GM18511 (cell line): ENCODE results near the gene ZNF654.
"Not testable (repeated sequence)": the region's sequence is repeated elsewhere in the genome, so short reads cannot be mapped to it uniquely, and the experiment has no call there.

Source experiments
- ATAC-seq: cut with Tn5 transposase; IDR thresholded peaks from one replicate; pipeline ENCODE4 v1.9.1; 2021; ENCODE audit warnings: mild to moderate bottlenecking, moderate library complexity; ENCODE audit not compliant: unreplicated experiment

The ZNF654 gene

DNA sequence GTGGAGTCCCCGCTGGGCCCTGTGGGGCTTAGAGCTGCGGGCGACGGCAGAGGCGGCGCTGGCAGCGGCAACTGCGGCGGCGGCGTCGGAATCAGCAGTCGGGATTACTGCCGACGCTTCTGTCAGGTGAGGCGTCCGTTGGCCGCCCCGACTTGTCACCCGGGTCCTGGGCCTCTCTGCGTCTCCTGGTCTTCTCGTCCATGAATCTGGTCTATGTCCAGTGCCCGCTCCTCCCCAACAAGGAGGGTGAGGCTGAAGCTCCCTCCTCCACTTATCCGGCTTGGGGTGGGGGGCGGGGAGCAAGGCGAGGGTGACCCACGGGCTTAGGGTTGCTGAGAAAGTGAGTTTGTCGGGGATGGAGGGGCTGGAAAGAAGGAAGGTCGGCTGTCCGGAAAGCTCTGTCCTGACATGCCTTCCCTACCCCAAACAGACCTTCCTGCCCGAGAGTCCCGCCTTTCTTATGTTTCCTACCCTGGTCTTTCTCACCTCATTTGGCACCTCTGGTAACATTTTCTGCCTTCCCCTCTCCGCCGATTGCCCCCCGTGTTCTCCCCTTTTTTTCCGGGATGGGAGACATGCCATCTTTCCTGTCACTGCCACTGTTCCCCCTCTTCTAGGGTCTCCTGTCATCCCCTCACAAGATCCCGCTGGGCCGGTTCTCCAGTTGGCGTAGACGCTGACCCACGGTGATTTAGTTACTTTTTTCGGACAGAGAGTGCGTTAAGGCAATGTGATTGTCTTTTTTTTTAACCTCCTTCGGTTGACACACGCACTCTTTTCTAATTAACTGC lies 520 bp downstream of the ZNF654 start:
- ATAC-seq: peak; percentile 12

DNA sequence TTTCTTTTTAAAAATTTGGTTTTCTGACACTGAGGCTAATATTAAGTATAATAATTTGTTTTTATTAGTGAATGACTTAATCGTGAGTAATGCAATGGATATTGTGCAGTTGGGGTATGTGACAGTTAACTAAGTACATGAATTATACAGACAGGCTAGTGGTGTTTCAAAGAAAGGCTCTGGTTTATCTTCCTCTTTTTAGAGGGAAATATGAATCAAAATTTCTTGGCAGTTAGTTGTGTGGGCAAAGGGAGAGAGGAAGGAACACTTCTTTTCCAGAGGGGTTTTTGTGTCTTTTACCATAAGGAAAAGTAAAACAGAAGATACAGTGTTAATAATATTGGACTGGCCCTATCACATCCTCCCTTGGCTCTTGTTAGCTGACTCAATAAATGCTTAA lies 2.7 kb downstream of the ZNF654 start:
- no peak for ATAC-seq

DNA sequence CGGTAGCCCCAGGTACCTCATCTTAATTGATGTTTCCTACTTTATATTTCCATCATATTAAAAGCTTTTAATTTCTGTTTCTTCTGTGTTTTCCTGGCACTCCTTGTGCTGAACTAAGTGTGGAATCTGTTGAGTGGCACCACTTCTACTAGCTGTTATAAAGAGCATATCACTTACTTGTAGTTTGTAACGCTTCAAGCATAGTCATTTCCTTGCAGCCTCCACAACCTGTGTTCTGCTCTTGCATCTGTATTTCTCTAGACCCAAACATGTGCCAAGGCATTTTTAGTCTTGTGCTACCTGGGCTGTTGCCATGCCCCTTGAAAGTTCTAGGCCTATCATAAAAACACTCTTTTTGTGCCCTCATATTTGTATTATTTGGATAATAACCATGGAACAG lies 16.0 kb downstream of the ZNF654 start:
- ATAC-seq: no peak

DNA sequence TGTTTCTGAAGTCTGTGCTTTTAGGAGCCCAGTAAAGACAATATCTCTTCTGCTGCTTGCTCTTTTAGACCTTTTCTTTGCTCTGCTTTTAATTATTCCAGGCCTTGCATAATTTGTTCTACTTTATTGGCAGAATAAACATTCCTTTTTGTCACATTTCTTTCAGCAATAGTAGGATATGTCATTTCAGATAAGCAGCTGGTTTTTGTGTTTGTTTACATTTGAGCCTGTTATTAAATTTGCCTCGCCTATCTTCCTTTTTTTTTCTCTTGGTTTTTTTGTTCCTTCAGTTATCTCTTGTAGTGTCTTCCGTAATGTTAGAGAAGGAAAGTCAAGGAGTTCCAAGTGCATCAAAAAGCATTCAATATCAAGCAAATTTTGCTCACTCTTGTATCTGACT lies 16.4 kb downstream of the ZNF654 start:
- ATAC-seq: no peak

DNA sequence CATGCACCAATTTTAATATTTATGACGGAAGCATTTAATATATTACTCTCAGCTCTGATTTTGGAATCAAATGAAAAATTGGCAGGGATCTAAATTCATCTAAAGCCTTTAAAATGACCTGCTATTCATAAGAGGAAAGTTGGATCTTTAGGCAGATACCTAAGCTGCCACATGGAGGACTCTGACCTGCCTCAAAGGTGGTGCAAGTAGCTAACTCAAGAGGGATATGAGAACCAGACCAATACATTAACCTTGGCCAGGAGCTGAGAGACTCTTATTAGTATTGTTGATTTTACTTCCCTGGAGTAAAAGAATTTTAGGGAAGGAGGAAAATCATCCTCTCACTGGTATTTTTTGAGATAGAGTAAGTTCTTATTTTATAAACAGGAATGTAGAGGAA lies 17.7 kb downstream of the ZNF654 start:
- ATAC-seq: no peak

DNA sequence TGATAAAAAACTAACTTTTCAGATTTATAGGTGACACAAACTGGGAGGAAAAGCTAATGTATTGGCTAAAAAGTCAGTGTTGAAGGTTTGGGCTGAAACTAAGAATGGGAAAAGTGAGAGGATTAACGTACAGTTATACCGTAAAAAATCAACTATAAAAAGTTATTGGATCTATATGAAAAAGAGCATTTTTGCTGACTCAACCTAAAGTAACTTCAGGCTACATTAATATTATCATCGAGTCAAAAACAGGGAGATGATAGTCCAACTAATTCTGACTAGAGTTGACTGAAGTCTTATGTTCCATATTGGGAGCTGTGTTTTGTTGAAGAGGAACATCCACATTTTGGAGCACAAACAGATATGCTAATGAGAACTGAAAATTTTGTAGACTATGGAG lies 19.9 kb downstream of the ZNF654 start:
- no peak for ATAC-seq

DNA sequence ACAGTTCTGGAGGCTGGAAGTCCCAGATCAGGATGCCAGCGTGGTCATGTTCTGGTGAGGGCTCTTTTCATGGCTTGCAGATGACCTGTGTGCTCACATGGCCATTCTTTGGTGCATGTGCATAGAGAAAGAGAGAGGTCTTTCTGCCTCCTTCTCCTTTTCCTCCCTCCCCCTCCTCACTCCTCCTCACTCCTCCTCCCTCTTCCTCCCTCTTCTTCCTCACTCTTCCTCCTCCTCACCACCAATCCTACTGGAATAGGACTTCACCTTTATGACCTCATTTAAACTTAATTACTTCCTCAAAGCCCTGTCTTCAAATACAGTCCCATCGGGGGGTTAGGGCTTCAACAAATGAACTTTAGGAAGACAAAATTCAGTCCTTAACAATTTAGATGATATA lies 23.8 kb downstream of the ZNF654 start:
- ATAC-seq: no peak

DNA sequence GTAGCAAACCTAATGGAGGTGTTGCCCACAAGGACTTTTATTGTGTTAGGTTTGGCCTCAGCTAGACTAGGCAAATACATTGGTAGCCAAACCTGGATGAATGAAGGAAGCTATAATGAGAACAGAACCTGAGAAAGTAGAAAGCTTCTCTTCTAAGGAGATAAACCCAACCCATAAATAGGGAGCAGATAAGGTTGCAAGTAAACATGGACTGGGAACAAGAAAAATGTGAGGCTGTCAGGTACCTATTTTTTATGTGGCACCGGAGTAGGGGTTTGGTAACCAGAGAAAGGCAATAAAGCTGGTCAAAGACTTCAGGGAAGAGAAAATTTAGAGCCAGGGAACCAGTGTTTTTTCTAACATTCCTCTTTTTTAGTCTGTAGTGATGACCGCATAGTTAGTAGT lies 25.0 kb downstream of the ZNF654 start:
- no peak for ATAC-seq

DNA sequence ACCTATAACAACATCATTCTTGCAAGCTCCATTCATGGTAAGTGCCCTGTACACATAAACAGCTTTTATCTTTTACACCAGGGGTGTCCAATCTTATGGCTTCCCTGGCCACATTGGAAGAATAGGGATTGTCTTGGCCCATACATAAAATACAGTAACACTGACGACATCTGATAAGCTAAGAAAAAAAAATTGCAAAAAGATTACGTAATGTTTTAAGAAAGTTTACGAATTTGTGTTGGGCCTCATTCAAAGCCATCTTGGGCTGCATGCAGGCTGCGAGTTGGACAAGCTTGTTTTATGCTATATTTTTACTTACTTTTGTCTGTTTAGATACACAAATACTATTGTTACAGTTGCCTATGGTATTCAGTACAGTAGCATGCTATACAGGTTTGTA lies 31.6 kb downstream of the ZNF654 start:
- no peak for ATAC-seq

DNA sequence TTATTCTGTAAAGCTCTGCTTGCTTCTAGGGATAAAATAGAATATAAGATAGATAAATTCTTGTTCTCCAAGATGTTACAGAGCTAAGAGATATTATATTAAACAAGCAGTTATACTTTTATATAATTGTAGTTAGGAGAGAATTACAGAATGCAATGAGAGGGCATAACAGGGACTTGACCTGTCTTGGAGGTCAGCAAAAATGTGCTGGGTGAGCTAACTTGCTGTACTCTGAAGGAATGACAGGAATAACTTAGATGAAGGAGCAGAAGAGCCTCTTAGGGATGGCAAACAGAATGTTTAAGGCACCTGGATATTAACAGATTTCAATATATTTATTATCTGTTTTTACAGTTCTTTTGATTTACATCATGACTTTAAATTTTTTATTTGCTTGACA lies 33.2 kb downstream of the ZNF654 start:
- ATAC-seq: no peak

DNA sequence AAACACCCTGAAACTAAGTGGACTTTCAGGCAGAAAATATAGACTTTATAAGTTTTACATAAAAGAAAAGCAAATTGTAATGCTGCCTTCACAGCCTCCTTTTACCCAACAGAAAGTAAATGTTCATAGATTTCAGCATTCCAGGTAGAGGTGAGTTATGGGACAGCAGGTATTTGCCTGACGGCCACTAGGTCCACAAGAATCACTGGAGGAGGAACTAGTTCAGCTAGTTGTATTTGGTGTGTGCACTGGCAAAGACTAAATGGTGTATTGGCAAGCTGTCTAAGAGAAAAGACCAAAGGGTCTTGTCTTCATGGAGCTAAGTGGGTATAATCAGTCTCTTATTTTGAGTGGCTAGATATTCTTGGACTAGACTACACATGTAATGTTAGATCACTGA lies 34.2 kb downstream of the ZNF654 start:
- ATAC-seq: no peak

DNA sequence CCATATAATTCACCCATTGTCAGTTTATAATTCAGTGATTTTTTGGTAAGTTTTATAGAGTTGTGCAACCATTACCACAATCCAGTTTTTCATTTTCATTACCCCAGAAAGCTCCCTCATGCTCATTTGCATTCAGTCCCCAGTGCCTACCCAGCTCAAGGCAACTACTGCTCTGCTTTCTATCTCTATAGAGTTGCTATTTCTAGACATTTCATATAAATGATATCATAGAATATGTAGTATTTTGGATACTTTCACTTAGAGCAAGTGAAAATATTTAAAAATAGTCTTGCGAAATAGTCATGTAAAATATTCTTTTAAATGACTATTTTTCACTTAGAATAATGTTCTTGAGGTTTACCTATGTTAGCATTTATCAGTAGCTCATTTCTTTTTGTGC lies 42.1 kb downstream of the ZNF654 start:
- peak; percentile 86 for ATAC-seq

DNA sequence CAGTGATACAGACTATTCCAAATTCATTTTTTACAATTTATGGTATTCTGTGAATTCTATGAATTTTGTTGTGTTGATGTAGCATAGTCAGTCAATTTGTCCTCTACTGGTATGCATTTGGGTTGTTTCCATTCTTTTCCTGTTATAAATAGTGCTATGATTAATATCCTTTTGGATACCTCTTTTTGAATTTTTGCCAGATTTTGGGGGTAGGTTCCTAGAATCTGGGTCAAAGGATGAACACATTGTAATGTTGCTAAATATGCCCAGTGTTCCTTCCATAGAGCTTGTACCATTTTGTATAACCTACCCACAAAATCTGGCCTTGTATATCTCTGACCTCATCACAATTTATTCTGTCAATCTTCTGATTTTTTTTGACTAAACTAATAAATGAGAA lies 46.3 kb downstream of the ZNF654 start:
- ATAC-seq: no peak

DNA sequence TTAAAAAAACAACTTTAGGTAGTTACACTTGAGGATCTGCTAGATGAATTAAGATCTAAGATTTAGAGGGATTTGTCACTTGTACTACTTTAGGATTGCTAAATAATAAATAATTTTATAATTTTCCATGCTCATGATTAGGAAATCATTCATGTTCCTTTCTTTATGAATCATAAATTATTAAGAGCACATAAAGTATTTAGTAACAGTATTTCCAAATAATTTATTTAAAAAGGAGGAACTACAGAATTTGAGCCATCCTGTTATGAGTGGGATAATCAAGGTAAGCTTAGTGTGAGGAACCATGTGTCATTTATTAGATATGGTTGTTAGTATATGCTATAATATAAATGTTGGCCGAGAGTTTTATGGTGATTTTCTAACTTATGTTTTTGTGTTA lies 53.2 kb downstream of the ZNF654 start:
- ATAC-seq: no peak

DNA sequence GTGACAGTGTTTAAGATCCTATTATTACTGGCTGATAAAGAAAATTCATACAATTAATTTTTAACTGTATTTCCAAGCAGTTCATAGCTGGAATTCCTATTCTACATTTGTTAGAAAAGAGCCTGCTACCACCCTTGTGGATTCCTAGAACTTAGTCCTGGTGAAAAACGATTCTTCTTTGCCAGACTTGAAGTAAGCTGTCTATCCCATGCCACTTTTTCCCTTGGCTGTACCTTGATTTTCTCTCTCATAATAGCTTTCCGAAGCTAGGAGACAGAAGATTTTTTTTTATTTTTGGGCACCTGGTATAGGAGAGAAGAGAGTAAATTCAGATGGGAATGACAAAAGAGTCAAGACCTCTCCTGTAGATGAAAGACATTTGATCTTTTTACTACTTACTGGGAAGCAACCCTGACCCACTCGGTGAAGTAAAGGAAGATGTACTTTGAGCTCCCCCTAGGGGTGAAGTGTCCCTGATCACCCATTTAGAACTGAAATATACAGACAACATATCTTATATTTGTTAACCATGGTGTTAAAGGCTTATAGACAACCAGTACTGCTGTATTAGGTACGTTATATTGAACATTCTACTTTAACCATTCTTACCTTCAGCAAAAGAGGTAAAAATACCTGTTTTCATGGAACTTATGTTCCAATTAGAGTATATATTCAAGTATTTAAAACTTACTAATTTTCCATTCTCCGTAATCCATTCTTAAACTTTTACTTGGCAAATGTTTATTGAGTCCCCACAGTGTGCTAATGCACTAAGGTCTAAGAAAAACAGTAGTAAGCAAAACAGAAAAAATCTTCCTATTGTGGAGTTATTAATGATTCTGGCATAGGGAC lies 54.5 kb downstream of the ZNF654 start:
- peak; percentile 96 for ATAC-seq

DNA sequence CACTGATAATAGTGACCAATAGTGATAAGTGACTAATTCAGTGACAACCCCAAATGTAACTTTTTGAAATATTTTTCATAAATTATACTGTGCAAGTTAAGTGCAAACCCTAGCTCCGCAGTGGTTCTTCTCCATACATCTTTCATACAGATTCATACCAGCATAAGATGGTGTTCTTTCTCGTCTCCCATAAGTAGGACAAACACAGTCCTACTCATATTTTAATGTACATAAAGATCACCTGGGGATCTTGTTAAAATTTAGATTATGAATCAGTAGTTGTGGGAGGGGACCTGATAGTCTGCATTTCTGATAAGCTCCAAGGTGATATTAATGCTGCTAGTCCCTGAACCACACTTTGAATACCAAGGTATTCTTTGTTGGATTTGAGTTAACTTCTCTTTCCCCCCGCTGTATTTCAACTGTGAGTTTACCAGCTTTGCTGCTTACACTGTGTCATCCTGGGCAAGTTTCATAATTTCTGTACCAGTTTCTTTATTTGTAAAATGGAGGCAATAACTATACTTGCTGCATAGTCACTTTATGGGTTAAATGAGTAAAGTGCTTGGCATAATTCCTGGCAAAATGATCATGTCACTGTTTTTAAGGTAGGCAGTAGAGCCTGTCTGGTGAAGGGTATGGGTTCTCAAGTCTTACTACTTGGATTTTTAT lies 56.0 kb downstream of the ZNF654 start:
- ATAC-seq: no peak

DNA sequence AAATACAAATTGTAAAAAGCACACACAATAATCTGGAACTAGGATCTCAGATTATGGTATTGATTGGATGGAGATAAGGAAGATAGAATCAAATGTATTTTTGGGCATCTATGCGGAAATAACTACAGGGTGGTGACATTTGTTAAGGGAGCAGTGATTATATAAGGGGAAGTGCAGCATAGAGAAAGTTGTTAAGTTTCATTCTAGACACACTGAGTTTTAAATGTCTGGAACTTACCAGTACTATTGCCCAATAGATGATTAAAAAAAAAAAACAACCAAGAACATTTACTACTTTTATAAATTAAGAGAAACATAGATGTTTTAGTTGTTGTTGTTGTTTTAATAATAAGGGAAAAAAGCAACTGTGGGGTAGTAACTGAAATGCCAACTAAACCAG lies 58.6 kb downstream of the ZNF654 start:
- no peak for ATAC-seq

DNA sequence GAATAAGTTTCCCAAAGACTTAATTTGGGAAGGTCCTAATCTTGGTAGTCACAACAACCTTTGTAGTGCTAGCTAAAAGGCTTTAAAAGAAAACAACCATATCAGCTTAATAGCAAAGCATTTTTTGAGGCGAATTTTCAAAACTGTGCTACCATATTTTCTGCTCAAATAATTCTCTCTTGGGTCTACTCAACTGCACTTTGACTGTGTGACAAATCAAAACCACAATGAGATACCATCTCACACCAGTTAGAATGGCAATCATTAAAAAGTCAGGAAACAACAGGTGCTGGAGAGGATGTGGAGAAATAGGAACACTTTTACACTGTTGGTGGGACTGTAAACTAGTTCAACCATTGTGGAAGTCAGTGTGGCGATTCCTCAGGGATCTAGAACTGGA lies 59.5 kb downstream of the ZNF654 start:
- not testable (repeated sequence) for ATAC-seq

DNA sequence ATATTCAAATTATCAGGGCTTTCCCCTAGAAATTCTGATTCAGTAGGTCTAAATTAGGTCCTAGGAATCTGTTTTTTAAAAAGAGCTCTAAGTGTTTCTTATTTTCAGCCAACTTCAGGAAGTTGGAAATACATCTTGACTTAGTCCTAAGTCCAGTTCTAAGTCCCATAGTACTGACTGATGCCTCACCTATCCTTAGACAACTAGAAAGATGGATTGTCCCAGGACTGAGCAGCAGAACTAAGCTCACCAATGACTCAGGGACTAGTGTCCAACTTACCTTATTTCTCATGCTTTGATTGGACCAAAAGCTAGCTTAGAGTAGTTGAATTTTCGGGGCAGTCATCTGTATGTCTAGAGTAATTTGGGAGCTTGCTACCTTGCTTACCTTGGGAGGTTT lies 64.5 kb downstream of the ZNF654 start:
- ATAC-seq: no peak

DNA sequence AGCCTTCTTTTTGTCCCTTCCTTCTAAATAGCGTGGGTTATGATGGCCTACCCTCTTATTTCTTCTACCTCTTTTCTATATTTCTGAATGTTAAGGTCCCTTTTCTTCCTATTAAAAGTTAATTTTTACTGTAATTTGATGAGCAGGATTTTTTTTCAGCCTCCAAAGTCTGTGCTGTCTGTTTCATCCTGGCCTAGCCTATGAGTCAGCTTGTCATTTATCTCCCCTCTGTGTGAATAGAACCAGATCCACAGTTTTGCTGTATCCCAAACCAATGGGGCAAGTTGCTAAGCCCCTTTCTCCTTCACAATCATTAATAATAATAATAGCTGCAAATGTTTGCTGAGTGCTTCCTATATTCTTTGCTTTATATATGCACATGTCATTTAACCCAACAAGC lies 72.6 kb downstream of the ZNF654 start:
- no peak for ATAC-seq

DNA sequence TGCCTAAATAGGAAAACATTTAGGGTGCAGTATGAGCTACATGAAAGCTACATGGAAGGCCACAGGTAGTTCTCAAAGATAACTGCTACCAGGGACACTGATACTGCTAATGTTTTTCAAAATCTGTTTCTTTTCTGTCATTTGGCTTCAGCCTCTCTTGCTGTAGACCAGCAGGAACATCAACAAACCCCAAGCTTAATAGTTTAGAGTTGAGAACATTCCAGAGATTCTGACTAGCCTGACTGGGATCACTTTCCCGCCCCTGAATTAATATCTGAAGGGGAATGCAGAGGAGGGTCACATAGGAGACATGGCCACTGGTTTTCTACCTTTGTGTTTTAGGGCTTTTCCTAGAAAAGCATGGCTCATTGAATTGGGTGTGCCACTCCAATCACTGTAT lies 73.8 kb downstream of the ZNF654 start:
- ATAC-seq: no peak
